ENCODE results near the gene PPCDC.
A peak's percentile ranks its signal among the peaks of the same experiment; 100 is the strongest.

PPCDC gene

GRCh38 chr15:75016431-75016830 lies 7.0 kb upstream of the PPCDC start:
- DNase-seq = no peak

- no peak for DNase-seq
Observed at GRCh38 chr15:75019916-75020315, 3.5 kb upstream of the PPCDC start.

GRCh38 chr15:75021341-75021740 lies 2.0 kb upstream of the PPCDC start:
- no peak for DNase-seq

GRCh38 chr15:75022783-75023180 lies 608 bp upstream of the PPCDC start:
- DNase-seq = peak; percentile 48

GRCh38 chr15:75023872-75024636 lies 664 bp downstream of the PPCDC start:
- DNase-seq = peak; percentile 52

- DNase-seq = no peak
Observed at GRCh38 chr15:75025107-75025506, 1.7 kb downstream of the PPCDC start.

- DNase-seq = no peak
Observed at GRCh38 chr15:75025548-75026260, 2.3 kb downstream of the PPCDC start.

GRCh38 chr15:75027551-75027950 lies 4.2 kb downstream of the PPCDC start:
- no peak for DNase-seq

GRCh38 chr15:75028991-75029377 lies 5.6 kb downstream of the PPCDC start:
- no peak for DNase-seq

- peak; percentile 81 for DNase-seq
Observed at GRCh38 chr15:75029378-75030022, 6.1 kb downstream of the PPCDC start.

GRCh38 chr15:75030023-75030413 lies 6.6 kb downstream of the PPCDC start:
- DNase-seq = no peak

GRCh38 chr15:75030424-75030823 lies 7.0 kb downstream of the PPCDC start:
- no peak for DNase-seq

- no peak for DNase-seq
Observed at GRCh38 chr15:75031848-75032247, 8.5 kb downstream of the PPCDC start.

- DNase-seq = no peak
Observed at GRCh38 chr15:75032395-75032794, 9.0 kb downstream of the PPCDC start.

- no peak for DNase-seq
Observed at GRCh38 chr15:75033809-75034208, 10.4 kb downstream of the PPCDC start.

GRCh38 chr15:75034615-75035014 lies 11.2 kb downstream of the PPCDC start:
- DNase-seq = no peak

- peak; percentile 72 for DNase-seq
Observed at GRCh38 chr15:75036212-75036616, 12.8 kb downstream of the PPCDC start.

GRCh38 chr15:75037685-75038084 lies 14.3 kb downstream of the PPCDC start:
- no peak for DNase-seq

- no peak for DNase-seq
Observed at GRCh38 chr15:75038231-75038630, 14.8 kb downstream of the PPCDC start.

- DNase-seq = peak; percentile 72
Observed at GRCh38 chr15:75042730-75043508, 19.5 kb downstream of the PPCDC start.

GRCh38 chr15:75043509-75044257 lies 20.3 kb downstream of the PPCDC start:
- peak; percentile 41 for DNase-seq

- no peak for DNase-seq
Observed at GRCh38 chr15:75044258-75044878, 21.0 kb downstream of the PPCDC start.

All from DMS53 (cell line).